ENCODE measurements around the gene SLC22A3.

- no peak for TF ChIP-seq CTCF (IDR thresholded peaks at IDR 0.05)
- no peak for TF ChIP-seq EZH2 (IDR thresholded peaks at IDR 0.05; ENCODE audit: borderline replicate concordance, insufficient read depth, low read depth, low read length, poor library complexity, severe bottlenecking)
Measured at GRCh38 chr6:160426136-160426535, 78.0 kb downstream of the SLC22A3 start.
